Neural progenitor cell (in vitro differentiated cells): Measurements from ENCODE around the gene PCNX2. TPM values are rescaled to one million over a fixed set of nuclear protein-coding genes. Genes with fewer than 3 reads are reported as not detected.

Experiments
- DNase-seq: peaks from one replicate; pipeline ENCODE4 v3.0.0-alpha.2; 2016; ENCODE audit warnings: low spot score
- H2AFZ ChIP-seq: fragments of 200-600 bp; sonication (generic); replicated peaks from 2 replicates; pipeline ENCODE4 v1.6.1; 2016; ENCODE audit warnings: antibody characterized with exemption
- H3F3A ChIP-seq: fragments of 200-600 bp; sonication (generic); 2 replicates; pipeline ENCODE4 v1.6.1; 2016; ENCODE audit warnings: antibody characterized with exemption, low read depth
- H3K27ac ChIP-seq: fragments of 200-600 bp; sonication (generic); 2 replicates; pipeline ENCODE4 v1.5.1; 2016; ENCODE audit warnings: mild to moderate bottlenecking
- H3K27me3 ChIP-seq: fragments of 200-600 bp; sonication (generic); 2 replicates; pipeline ENCODE4 v1.6.1; 2016; ENCODE audit warnings: mild to moderate bottlenecking, moderate library complexity
- H3K36me3 ChIP-seq: fragments of 200-600 bp; sonication (generic); 2 replicates; pipeline ENCODE4 v1.5.1; 2016
- H3K4me1 ChIP-seq: fragments of 200-600 bp; sonication (generic); 2 replicates; pipeline ENCODE4 v1.6.1; 2016; ENCODE audit warnings: mixed run types
- H3K4me2 ChIP-seq: fragments of 200-600 bp; sonication (generic); 2 replicates; pipeline ENCODE4 v1.6.1; 2016
- H3K4me3 ChIP-seq: fragments of 200-600 bp; sonication (generic); 2 replicates; pipeline ENCODE4 v1.5.1; 2016
- H3K79me2 ChIP-seq: fragments of 200-600 bp; sonication (generic); 2 replicates; pipeline ENCODE4 v1.6.1; 2016; ENCODE audit warnings: low read depth
- H3K9ac ChIP-seq: fragments of 200-600 bp; sonication (generic); 2 replicates; pipeline ENCODE4 v1.6.1; 2016
- H3K9me3 ChIP-seq: fragments of 200-600 bp; sonication (generic); 2 replicates; pipeline ENCODE4 v1.5.1; 2016; ENCODE audit warnings: low read depth
- H4K20me1 ChIP-seq: fragments of 200-600 bp; sonication (generic); 2 replicates; pipeline ENCODE4 v1.6.1; 2016; ENCODE audit warnings: low read depth
- H3K27ac Mint-ChIP-seq: 3 replicates; pipeline ENCODE4 v1.8.0; 2021; ENCODE audit warnings: mixed read lengths
- H3K27me3 Mint-ChIP-seq: 2 replicates; pipeline ENCODE4 v1.8.0; 2022; ENCODE audit warnings: low read depth, mild to moderate bottlenecking, inconsistent platforms, moderate library complexity, mixed read lengths; ENCODE audit not compliant: insufficient read depth
- H3K36me3 Mint-ChIP-seq: 3 replicates; pipeline ENCODE4 v1.8.0; 2021; ENCODE audit warnings: mixed read lengths
- H3K4me1 Mint-ChIP-seq: 3 replicates; pipeline ENCODE4 v1.8.0; 2021; ENCODE audit warnings: mixed read lengths
- H3K4me3 Mint-ChIP-seq: 3 replicates; pipeline ENCODE4 v1.8.0; 2021; ENCODE audit warnings: mild to moderate bottlenecking, moderate library complexity, mixed read lengths
- H3K9me3 Mint-ChIP-seq: 3 replicates; pipeline ENCODE4 v1.8.0; 2020; ENCODE audit warnings: mixed read lengths
- CTCF ChIP-seq: fragments of 200-600 bp; sonication (generic); IDR thresholded peaks from 2 replicates; pipeline ENCODE4 v1.5.1; 2017; ENCODE audit warnings: antibody characterized with exemption, mild to moderate bottlenecking
- EZH2 ChIP-seq: fragments of 200-600 bp; sonication (generic); IDR thresholded peaks from 2 replicates; pipeline ENCODE4 v1.6.1; 2017; ENCODE audit warnings: antibody characterized with exemption, mild to moderate bottlenecking, moderate library complexity
- EZH2phosphoT487 ChIP-seq: fragments of 200-600 bp; sonication (generic); IDR thresholded peaks from 2 replicates; pipeline ENCODE4 v1.6.1; 2017; ENCODE audit warnings: antibody characterized with exemption
- total RNA-seq: library from RNA; depleted of rRNA; stranded (reverse); fragments of >200 nt; gene quantifications from 2 replicates; pipeline ENCODE4 v1.2.3, GENCODE V29; 2015; ENCODE audit warnings: low replicate concordance

The PCNX2 gene
- total RNA-seq, 1 donor from 2014 or later, result 30.8 TPM

GRCh38 chr1:233290396-233291034 lies 5.0 kb downstream of the PCNX2 start:
- H3K79me2 ChIP-seq, result peaks cover 93% of the 10 kb centered on the region
- no peak overlapping the region for H3K27ac Mint-ChIP-seq
- peaks cover 6% of the 10 kb centered on the region for H3F3A ChIP-seq
- no peaks in the 10 kb centered on the region for H3K9me3 ChIP-seq
- H3K4me3 ChIP-seq, result no peak overlapping the region
- no peak overlapping the region for H2AFZ ChIP-seq
- no peak overlapping the region for H3K4me3 Mint-ChIP-seq
- no peak for DNase-seq
- H3K27me3 Mint-ChIP-seq, result peaks cover 3% of the 10 kb centered on the region
- H3K27ac ChIP-seq, result no peak overlapping the region
- peaks cover 5% of the 10 kb centered on the region for H3K36me3 Mint-ChIP-seq
- H3K9me3 Mint-ChIP-seq, result no peaks in the 10 kb centered on the region
- H3K4me1 ChIP-seq, result peaks cover 23% of the 10 kb centered on the region
- no peaks in the 10 kb centered on the region for H3K36me3 ChIP-seq
- H4K20me1 ChIP-seq, result peaks cover 37% of the 10 kb centered on the region
- no peak overlapping the region for H3K9ac ChIP-seq
- peaks cover 16% of the 10 kb centered on the region for H3K4me1 Mint-ChIP-seq
- no peak overlapping the region for H3K4me2 ChIP-seq
- H3K27me3 ChIP-seq, result no peaks in the 10 kb centered on the region
- TF ChIP-seq EZH2phosphoT487, result no peak
- TF ChIP-seq EZH2, result no peak
- no peak for TF ChIP-seq CTCF

- Histone ChIP-seq H3K36me3 (no peaks in the 10 kb centered on the region), H3K4me2 (peak overlapping the region; percentile 42), H4K20me1 (peaks cover 40% of the 10 kb centered on the region), H3F3A (peaks cover under 1% of the 10 kb centered on the region), H3K9ac (no peak overlapping the region), H3K4me3 (no peak overlapping the region), H3K4me1 (peaks cover 21% of the 10 kb centered on the region), H3K27ac (no peak overlapping the region), H3K27me3 (no peaks in the 10 kb centered on the region), H2AFZ (no peak overlapping the region), H3K79me2 (peaks cover 96% of the 10 kb centered on the region), H3K9me3 (no peaks in the 10 kb centered on the region)
- TF ChIP-seq EZH2phosphoT487 (no peak), EZH2 (no peak), CTCF (no peak)
- Mint-ChIP-seq H3K4me3 (no peak overlapping the region), H3K27ac (no peak overlapping the region), H3K9me3 (no peaks in the 10 kb centered on the region), H3K36me3 (peaks cover 5% of the 10 kb centered on the region), H3K27me3 (peaks cover 3% of the 10 kb centered on the region), H3K4me1 (peaks cover 11% of the 10 kb centered on the region)
- peak; percentile 65 for DNase-seq
These were observed 5.8 kb downstream of the PCNX2 start for GRCh38 chr1:233289676-233290075.

- no peaks in the 10 kb centered on the region for H3K27me3 ChIP-seq
- no peaks in the 10 kb centered on the region for H3F3A ChIP-seq
- H3K9me3 ChIP-seq, result no peaks in the 10 kb centered on the region
- no peaks in the 10 kb centered on the region for H3K9me3 Mint-ChIP-seq
- no peak overlapping the region for H3K27ac Mint-ChIP-seq
- peaks cover 48% of the 10 kb centered on the region for H3K79me2 ChIP-seq
- H2AFZ ChIP-seq, result no peak overlapping the region
- DNase-seq, result no peak
- no peak overlapping the region for H3K4me3 Mint-ChIP-seq
- H3K36me3 Mint-ChIP-seq, result peaks cover under 1% of the 10 kb centered on the region
- H3K36me3 ChIP-seq, result no peaks in the 10 kb centered on the region
- no peak overlapping the region for H3K27ac ChIP-seq
- TF ChIP-seq EZH2 (no peak), EZH2phosphoT487 (no peak), CTCF (no peak)
- no peak overlapping the region for H3K4me3 ChIP-seq
- H4K20me1 ChIP-seq, result peaks cover 8% of the 10 kb centered on the region
- H3K4me2 ChIP-seq, result no peak overlapping the region
- no peaks in the 10 kb centered on the region for H3K4me1 Mint-ChIP-seq
- no peaks in the 10 kb centered on the region for H3K4me1 ChIP-seq
- peaks cover 4% of the 10 kb centered on the region for H3K27me3 Mint-ChIP-seq
- H3K9ac ChIP-seq, result no peak overlapping the region
These were observed 13.0 kb downstream of the PCNX2 start for GRCh38 chr1:233282582-233282886.
